Prostate gland (tissue), 2 donors: ENCODE results near the gene TBC1D5. TPM values are rescaled to one million over a fixed set of nuclear protein-coding genes. Genes with fewer than 3 reads are reported as not detected.
"Not testable (repeated sequence)": the region's sequence is repeated elsewhere in the genome, so short reads cannot be mapped to it uniquely, and the experiment has no call there.

Experiments used
- DNase-seq: peaks from one replicate; pipeline ENCODE4 v3.0.0-alpha.2; 2019; ENCODE audit warnings: low spot score
- H3K27ac ChIP-seq, 2 donors: fragments of 200-600 bp; sonication (generic); 2 replicates each; pipeline ENCODE4 v1.5.1; 2017 to 2019
- H3K27me3 ChIP-seq: fragments of 200-600 bp; sonication (generic); replicated peaks from 2 replicates; pipeline ENCODE4 v1.5.1; 2019; ENCODE audit not compliant: insufficient read depth
- H3K36me3 ChIP-seq, 2 donors: fragments of 200-600 bp; sonication (generic); 1 replicate in 1 of 2; 2 replicates in 1 of 2; pipeline versions ENCODE4 v1.5.1 to v1.8.1; 2017 to 2019
- H3K4me1 ChIP-seq: fragments of 200-600 bp; sonication (generic); replicated peaks from 2 replicates; pipeline ENCODE4 v1.5.1; 2019
- H3K4me3 ChIP-seq, 2 donors: fragments of 200-600 bp; sonication (generic); 2 replicates each; pipeline ENCODE4 v1.5.1; 2017 to 2019
- H3K9me3 ChIP-seq: fragments of 200-600 bp; sonication (generic); 2 replicates; pipeline ENCODE4 v1.5.1; 2017
- POLR2A ChIP-seq: fragments of 450-650 bp; IDR thresholded peaks from one replicate; pipeline ENCODE4 v1.6.1; 2016; ENCODE audit warnings: antibody characterized with exemption, mild to moderate bottlenecking
- POLR2AphosphoS5 ChIP-seq: sonication (generic); formaldehyde crosslinking; IDR thresholded peaks from one replicate; pipeline ENCODE4 v1.6.1; 2017; ENCODE audit warnings: antibody characterized with exemption
- WGBS: methylation state at CpG from one replicate; pipeline ENCODE4 v1.1.5; 2018; 5-methylcytosine and 5-hydroxymethylcytosine counted together
- intact Hi-C: fragments of 100-400 bp; cut with DNase I; formaldehyde crosslinking; loops from one replicate; pipeline ENCODE4 v1.14.2; 2022
- total RNA-seq, 2 donors: library from RNA; depleted of rRNA; stranded (reverse); fragments of >200 nt; gene quantifications; one replicate each; pipeline ENCODE4 v1.1.0, GENCODE V29; 2016
- TF ChIP-seq, protein P1 (sequence below), 4 experiments: fragments of 200-600 bp in 2 of 4; fragments of 450-650 bp in 2 of 4; sonication (generic) in 2 of 4; IDR thresholded peaks; 1 replicate in 3 of 4; 2 replicates in 1 of 4; pipeline ENCODE4 v1.5.1; 2016 to 2019; ENCODE audit warnings: antibody characterized with exemption in 4 of 4, mild to moderate bottlenecking in 2 of 4, moderate library complexity in 2 of 4

Gene TBC1D5
- total RNA-seq, 2 donors from 2014 or later, result 64.8 to 99.2 TPM

DNA sequence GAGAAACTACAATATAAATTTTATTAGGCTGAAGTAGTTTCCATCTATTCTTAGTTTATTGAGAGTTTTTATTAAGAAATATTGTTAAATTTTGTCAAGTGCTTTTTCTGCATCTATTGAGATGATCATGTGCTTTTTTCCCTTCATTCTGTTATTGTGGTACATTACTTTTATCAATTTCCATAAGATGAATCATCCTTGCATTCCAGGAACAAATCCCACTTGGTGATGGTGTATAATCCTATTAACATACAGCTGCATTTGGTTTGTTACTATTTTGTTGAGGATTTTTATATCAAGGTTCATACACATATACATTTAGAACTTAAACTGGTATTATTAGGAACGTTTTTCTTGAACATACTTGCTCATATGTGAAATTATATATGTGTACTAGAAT, 199.8 kb downstream of the TBC1D5 start:
- TF ChIP-seq POLR2AphosphoS5, result no peak
- TF ChIP-seq, protein P1, sequence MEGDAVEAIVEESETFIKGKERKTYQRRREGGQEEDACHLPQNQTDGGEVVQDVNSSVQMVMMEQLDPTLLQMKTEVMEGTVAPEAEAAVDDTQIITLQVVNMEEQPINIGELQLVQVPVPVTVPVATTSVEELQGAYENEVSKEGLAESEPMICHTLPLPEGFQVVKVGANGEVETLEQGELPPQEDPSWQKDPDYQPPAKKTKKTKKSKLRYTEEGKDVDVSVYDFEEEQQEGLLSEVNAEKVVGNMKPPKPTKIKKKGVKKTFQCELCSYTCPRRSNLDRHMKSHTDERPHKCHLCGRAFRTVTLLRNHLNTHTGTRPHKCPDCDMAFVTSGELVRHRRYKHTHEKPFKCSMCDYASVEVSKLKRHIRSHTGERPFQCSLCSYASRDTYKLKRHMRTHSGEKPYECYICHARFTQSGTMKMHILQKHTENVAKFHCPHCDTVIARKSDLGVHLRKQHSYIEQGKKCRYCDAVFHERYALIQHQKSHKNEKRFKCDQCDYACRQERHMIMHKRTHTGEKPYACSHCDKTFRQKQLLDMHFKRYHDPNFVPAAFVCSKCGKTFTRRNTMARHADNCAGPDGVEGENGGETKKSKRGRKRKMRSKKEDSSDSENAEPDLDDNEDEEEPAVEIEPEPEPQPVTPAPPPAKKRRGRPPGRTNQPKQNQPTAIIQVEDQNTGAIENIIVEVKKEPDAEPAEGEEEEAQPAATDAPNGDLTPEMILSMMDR (IDR thresholded peaks at IDR 0.05), result no peak
- no peak for TF ChIP-seq POLR2A
- DNase-seq, result no peak
- intact Hi-C loops, result no loop called here
- 96% methylated on average over 1 of the region's 1 CpG for WGBS
- no peaks in the 10 kb centered on the region for H3K27me3 ChIP-seq
- no peaks in the 10 kb centered on the region for H3K36me3 ChIP-seq
- H3K4me1 ChIP-seq, result no peaks in the 10 kb centered on the region
- H3K27ac ChIP-seq, result no peak overlapping the region
- no peaks in the 10 kb centered on the region for H3K9me3 ChIP-seq
- H3K4me3 ChIP-seq, result no peak overlapping the region

DNA sequence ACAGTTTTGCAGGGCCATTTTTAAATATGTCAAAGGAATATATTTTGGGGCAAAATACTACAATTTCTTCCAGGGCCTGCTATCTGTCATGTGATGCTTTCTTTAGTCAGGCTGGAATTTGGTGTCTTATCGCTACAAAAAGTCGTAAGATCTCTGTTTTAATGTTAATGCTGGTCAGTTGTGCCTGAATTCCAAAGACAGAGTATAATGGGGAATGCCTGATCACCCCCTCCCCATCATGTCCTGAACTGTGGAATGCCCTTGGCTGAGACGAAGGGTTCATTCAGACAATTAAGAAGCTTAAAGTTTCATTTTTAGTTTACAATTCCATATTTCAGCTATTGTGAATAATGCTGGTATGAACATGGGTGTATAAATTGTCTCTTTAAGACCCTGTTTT, 203.0 kb downstream of the TBC1D5 start:
- Histone ChIP-seq H3K27ac (no peak overlapping the region), H3K36me3 (no peaks in the 10 kb centered on the region), H3K4me3 (no peak overlapping the region), H3K4me1 (no peaks in the 10 kb centered on the region), H3K27me3 (no peaks in the 10 kb centered on the region), H3K9me3 (no peaks in the 10 kb centered on the region)
- WGBS, result 99% methylated on average over 3 of the region's 3 CpGs
- no peak for TF ChIP-seq POLR2AphosphoS5
- no peak for TF ChIP-seq POLR2A
- TF ChIP-seq, protein P1 (IDR thresholded peaks at IDR 0.05), result no peak
- intact Hi-C loops, result no loop called here
- no peak for DNase-seq

DNA sequence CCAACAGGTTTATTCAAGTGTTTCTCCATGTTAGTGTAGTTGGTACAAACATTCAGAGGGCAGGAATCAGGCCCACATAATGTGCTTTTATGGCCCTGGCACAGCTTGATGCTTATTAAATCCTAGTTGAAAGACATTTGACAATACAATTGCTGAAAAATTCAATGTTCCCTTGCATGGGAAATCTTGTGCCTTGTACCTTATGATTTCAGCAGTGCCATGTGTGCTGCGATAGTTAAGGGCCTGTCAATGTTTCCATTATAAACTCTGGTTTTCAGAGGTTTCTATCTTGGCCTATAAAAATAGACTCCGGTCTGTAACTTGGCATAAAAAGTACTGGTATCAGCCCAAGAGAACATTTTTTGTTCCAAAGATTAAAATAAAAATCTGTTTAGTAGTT, 207.2 kb downstream of the TBC1D5 start:
- no peak overlapping the region for H3K27ac ChIP-seq
- DNase-seq, result no peak
- WGBS, result 23% methylated on average over 2 of the region's 2 CpGs
- no peaks in the 10 kb centered on the region for H3K4me1 ChIP-seq
- H3K36me3 ChIP-seq, result no peaks in the 10 kb centered on the region
- H3K27me3 ChIP-seq, result no peaks in the 10 kb centered on the region
- H3K4me3 ChIP-seq, result no peak overlapping the region
- intact Hi-C loops, result no loop called here
- TF ChIP-seq, protein P1 (IDR thresholded peaks at IDR 0.05), result no peak
- no peaks in the 10 kb centered on the region for H3K9me3 ChIP-seq

DNA sequence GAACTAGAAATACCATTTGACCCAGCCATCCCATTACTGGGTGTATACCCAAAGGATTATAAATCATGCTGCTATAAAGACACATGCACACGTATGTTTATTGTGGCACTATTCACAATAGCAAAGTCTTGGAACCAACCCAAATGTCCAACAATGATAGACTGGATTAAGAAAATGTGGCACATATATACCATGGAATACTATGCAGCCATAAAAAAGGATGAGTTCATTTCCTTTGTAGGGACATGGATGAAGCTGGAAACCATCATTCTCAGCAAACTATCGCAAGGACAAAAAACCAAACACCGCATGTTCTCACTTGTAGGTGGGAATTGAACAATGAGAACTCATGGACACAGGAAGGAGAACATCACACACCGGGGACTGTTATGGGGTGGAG, 210.0 kb downstream of the TBC1D5 start:
- H3K9me3 ChIP-seq, H3K4me1 ChIP-seq, intact Hi-C loops, H3K36me3 ChIP-seq, DNase-seq, H3K27ac ChIP-seq, H3K27me3 ChIP-seq, H3K4me3 ChIP-seq: not testable (repeated sequence)
- WGBS, result 99% methylated on average over 4 of the region's 4 CpGs

DNA sequence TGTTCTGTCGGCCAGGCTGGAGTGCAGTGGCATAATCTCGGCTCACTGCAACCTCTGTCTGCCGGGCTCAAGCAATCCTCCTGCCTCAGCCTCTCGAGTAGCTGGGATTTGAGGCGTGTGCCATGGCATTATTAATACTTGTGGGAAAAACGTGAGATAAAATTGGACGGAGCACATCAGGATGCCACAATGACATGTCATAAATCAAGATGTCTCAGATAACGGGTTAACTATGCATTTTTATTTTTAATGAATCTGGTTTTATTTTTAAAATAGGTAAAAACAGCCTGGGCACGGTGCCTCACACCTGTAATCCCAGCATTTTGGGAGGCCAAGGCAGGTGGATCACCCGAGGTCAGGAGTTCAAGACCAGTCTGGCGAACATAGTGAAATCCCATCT, 212.8 kb downstream of the TBC1D5 start:
- H3K9me3 ChIP-seq, result no peaks in the 10 kb centered on the region
- H3K36me3 ChIP-seq, result no peaks in the 10 kb centered on the region
- DNase-seq, result no peak
- TF ChIP-seq, protein P1 (IDR thresholded peaks at IDR 0.05), result no peak
- TF ChIP-seq POLR2A (no peak), POLR2AphosphoS5 (no peak)
- no peak overlapping the region for H3K4me3 ChIP-seq
- 76% methylated on average over 11 of the region's 11 CpGs for WGBS
- no peak overlapping the region for H3K27ac ChIP-seq
- intact Hi-C loops, result no loop called here
- H3K4me1 ChIP-seq, result no peaks in the 10 kb centered on the region
- no peaks in the 10 kb centered on the region for H3K27me3 ChIP-seq
